Body of pancreas (tissue), 4 donors: ENCODE measurements around the gene GHRHR.

Source experiments
- CTCF ChIP-seq, 7 experiments: fragments of 450-650 bp in 4 of 7; fragments of 200-600 bp in 3 of 7; sonication (generic) in 3 of 7; IDR thresholded peaks; one replicate each; pipeline ENCODE4 v1.5.1; 2016 to 2019; ENCODE audit warnings: antibody characterized with exemption in 7 of 7
- POLR2A ChIP-seq, 3 donors: fragments of 450-650 bp; IDR thresholded peaks; one replicate each; pipeline ENCODE4 v1.6.1; 2016; ENCODE audit warnings: antibody characterized with exemption in 3 of 3, mild to moderate bottlenecking in 2 of 3

GRCh38 chr7:30922596-30922995 is 41.2 kb upstream of the GHRHR start:
- no peak for TF ChIP-seq CTCF (IDR thresholded peaks at IDR 0.05)
- no peak for TF ChIP-seq POLR2A (IDR thresholded peaks at IDR 0.05)
